Measurements from ENCODE around the gene POGLUT2. TPM values are rescaled to one million over a fixed set of nuclear protein-coding genes. Genes with fewer than 3 reads are reported as not detected.

Gene POGLUT2
- total RNA-seq, 1 experiment from 2014 or later: 2.8 TPM

DNA sequence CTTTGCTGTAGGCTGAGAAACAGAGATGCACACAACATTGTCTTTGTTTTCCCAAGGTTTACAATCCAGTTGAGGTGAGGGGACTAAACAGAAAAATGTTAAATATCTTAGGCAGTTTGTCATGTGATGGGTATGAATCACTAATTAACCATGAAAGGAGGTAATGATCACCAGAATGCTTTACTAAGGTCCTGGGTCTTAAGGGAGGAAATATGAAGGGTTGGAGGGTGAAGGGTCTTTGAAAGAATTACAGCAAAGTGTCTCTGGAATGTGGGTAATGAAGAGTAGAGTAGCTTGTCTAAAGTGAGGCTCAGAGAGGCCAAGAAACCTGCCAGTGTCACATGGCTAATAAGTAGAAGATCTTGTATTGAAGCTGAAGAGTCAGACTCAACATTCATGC lies 19.1 kb upstream of the POGLUT2 start:
- Histone ChIP-seq H3K4me3 (no peak overlapping the region), H3F3A (ENCODE audit: insufficient read depth, low read depth) (no peaks in the 10 kb centered on the region), H3K27ac (no peak overlapping the region), H3K9me3 (ENCODE audit: insufficient read depth, low read depth) (no peaks in the 10 kb centered on the region), H3K4me1 (replicated peaks; ENCODE audit: insufficient read depth) (no peaks in the 10 kb centered on the region), H3K4me2 (no peak overlapping the region), H4K20me1 (ENCODE audit: insufficient read depth) (0 out of 2 replicates have a peak, but pooled peaks cover 4% of the 10 kb centered on the region), H3K9me2 (ENCODE audit: insufficient read depth) (no peaks in the 10 kb centered on the region), H2AFZ (no peak overlapping the region), H3K27me3 (ENCODE audit: insufficient read depth, low read depth) (no peaks in the 10 kb centered on the region), H3K79me2 (ENCODE audit: low read depth) (no peaks in the 10 kb centered on the region; the same call in 1 of the 2 replicates), H3K36me3 (ENCODE audit: low read depth) (0 out of 2 replicates have a peak, but pooled peaks cover 10% of the 10 kb centered on the region)
- DNase-seq: no peak
- BruUV-seq (replicated peaks): no TSS peak
- intact Hi-C loops (cut with micrococcal nuclease; ENCODE audit: unreplicated experiment): no loop called here
- ChIA-PET POLR2A (ENCODE audit: unreplicated experiment) (no interaction called here), CTCF (no interaction called here)
- no peak for TF ChIP-seq EZH2 (IDR thresholded peaks at IDR 0.05; ENCODE audit: low read depth)
- TF ChIP-seq, protein P1, sequence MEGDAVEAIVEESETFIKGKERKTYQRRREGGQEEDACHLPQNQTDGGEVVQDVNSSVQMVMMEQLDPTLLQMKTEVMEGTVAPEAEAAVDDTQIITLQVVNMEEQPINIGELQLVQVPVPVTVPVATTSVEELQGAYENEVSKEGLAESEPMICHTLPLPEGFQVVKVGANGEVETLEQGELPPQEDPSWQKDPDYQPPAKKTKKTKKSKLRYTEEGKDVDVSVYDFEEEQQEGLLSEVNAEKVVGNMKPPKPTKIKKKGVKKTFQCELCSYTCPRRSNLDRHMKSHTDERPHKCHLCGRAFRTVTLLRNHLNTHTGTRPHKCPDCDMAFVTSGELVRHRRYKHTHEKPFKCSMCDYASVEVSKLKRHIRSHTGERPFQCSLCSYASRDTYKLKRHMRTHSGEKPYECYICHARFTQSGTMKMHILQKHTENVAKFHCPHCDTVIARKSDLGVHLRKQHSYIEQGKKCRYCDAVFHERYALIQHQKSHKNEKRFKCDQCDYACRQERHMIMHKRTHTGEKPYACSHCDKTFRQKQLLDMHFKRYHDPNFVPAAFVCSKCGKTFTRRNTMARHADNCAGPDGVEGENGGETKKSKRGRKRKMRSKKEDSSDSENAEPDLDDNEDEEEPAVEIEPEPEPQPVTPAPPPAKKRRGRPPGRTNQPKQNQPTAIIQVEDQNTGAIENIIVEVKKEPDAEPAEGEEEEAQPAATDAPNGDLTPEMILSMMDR (conservative IDR thresholded peaks at IDR 0.05): no peak

- H3F3A ChIP-seq (ENCODE audit: insufficient read depth, low read depth): no peaks in the 10 kb centered on the region
- no TSS peak for BruUV-seq (replicated peaks)
- no peaks in the 10 kb centered on the region for H3K9me2 ChIP-seq (ENCODE audit: insufficient read depth)
- H3K36me3 ChIP-seq (ENCODE audit: low read depth): 0 out of 2 replicates have a peak, but pooled peaks cover 10% of the 10 kb centered on the region
- intact Hi-C loops (cut with micrococcal nuclease; ENCODE audit: unreplicated experiment): no loop called here
- TF ChIP-seq, protein P1 (conservative IDR thresholded peaks at IDR 0.05): no peak
- TF ChIP-seq EZH2 (IDR thresholded peaks at IDR 0.05; ENCODE audit: low read depth): no peak
- H3K79me2 ChIP-seq (ENCODE audit: low read depth): no peaks in the 10 kb centered on the region; the same call in 1 of the 2 replicates
- DNase-seq: no peak
- H3K4me1 ChIP-seq (replicated peaks; ENCODE audit: insufficient read depth): no peaks in the 10 kb centered on the region
- H3K27ac ChIP-seq: no peak overlapping the region
- ChIA-PET POLR2A (ENCODE audit: unreplicated experiment) (no interaction called here), CTCF (no interaction called here)
- no peak overlapping the region for H3K4me3 ChIP-seq
- no peak overlapping the region for H2AFZ ChIP-seq
- H3K9me3 ChIP-seq (ENCODE audit: insufficient read depth, low read depth): no peaks in the 10 kb centered on the region
- no peak overlapping the region for H3K4me2 ChIP-seq
- 0 out of 2 replicates have a peak, but pooled peaks cover 4% of the 10 kb centered on the region for H4K20me1 ChIP-seq (ENCODE audit: insufficient read depth)
- no peaks in the 10 kb centered on the region for H3K27me3 ChIP-seq (ENCODE audit: insufficient read depth, low read depth)
Measured at GRCh38 chr13:102817241-102817640, 18.5 kb upstream of the POGLUT2 start.

GRCh38 chr13:102816708-102817107 lies 17.9 kb upstream of the POGLUT2 start:
- intact Hi-C loops (cut with micrococcal nuclease; ENCODE audit: unreplicated experiment): no loop called here
- BruUV-seq (replicated peaks): no TSS peak
- POLR2A ChIA-PET (ENCODE audit: unreplicated experiment): no interaction called here

More at GRCh38 chr13:102816708-102817107, 17.9 kb upstream of the POGLUT2 start:
- no peaks in the 10 kb centered on the region for H3F3A ChIP-seq (ENCODE audit: insufficient read depth, low read depth)
- no peaks in the 10 kb centered on the region for H3K9me3 ChIP-seq (ENCODE audit: insufficient read depth, low read depth)
- H3K27me3 ChIP-seq (ENCODE audit: insufficient read depth, low read depth): no peaks in the 10 kb centered on the region
- 0 out of 2 replicates have a peak, but pooled peaks cover 10% of the 10 kb centered on the region for H3K36me3 ChIP-seq (ENCODE audit: low read depth)
- no peaks in the 10 kb centered on the region; the same call in 1 of the 2 replicates for H3K79me2 ChIP-seq (ENCODE audit: low read depth)
- no peaks in the 10 kb centered on the region for H3K9me2 ChIP-seq (ENCODE audit: insufficient read depth)
- DNase-seq: no peak
- H2AFZ ChIP-seq: no peak overlapping the region
- CTCF ChIA-PET: no interaction called here
- TF ChIP-seq EZH2 (IDR thresholded peaks at IDR 0.05; ENCODE audit: low read depth): no peak
- TF ChIP-seq, protein P1 (conservative IDR thresholded peaks at IDR 0.05): no peak
- 0 out of 2 replicates have a peak, but pooled peaks cover 4% of the 10 kb centered on the region for H4K20me1 ChIP-seq (ENCODE audit: insufficient read depth)
- no peak overlapping the region for H3K4me2 ChIP-seq
- no peak overlapping the region for H3K27ac ChIP-seq
- no peak overlapping the region for H3K4me3 ChIP-seq
- no peaks in the 10 kb centered on the region for H3K4me1 ChIP-seq (replicated peaks; ENCODE audit: insufficient read depth)

All from PC-9 (cell line).